ENCODE measurements around the gene STRADA. TPM values are rescaled to one million over a fixed set of nuclear protein-coding genes. Genes with fewer than 3 reads are reported as not detected.

Gene STRADA
- total RNA-seq, 3 donors from 2014 or later (not counting 1 experiment from before 2014, with no cell fraction given), result 72.6 to 83.1 (median 78.2) TPM

- Histone ChIP-seq H3K4me1 (ENCODE audit: control insufficient read depth, insufficient read depth, low read length) (no peaks in the 10 kb centered on the region), H3K4me3 (ENCODE audit: low read length) (no peak overlapping the region), H3K27ac (ENCODE audit: low read length) (no peak overlapping the region), H3K36me3 (ENCODE audit: control insufficient read depth, insufficient read depth, low read length) (peaks cover 15% of the 10 kb centered on the region), H3K9me3 (ENCODE audit: control insufficient read depth, insufficient read depth, low read length) (no peaks in the 10 kb centered on the region), H3K27me3 (ENCODE audit: control insufficient read depth, insufficient read depth, low read length) (no peaks in the 10 kb centered on the region)
- peaks cover 5 to 6% of the 10 kb centered on the region in 2 donors for H3K4me1 Mint-ChIP-seq
- H3K4me3 Mint-ChIP-seq, result no peak overlapping the region
- H3K36me3 Mint-ChIP-seq, result no peaks in the 10 kb centered on the region
- intact Hi-C loops (cut with micrococcal nuclease), result no loop called here
- no peak for DNase-seq
- 98% methylated on average over 5 of the region's 5 CpGs for WGBS (ENCODE audit: insufficient coverage)
- peak overlapping the region in 1 of 2 donors; percentile 10 for H3K27ac Mint-ChIP-seq
- H3K9me3 Mint-ChIP-seq, result no peaks in the 10 kb centered on the region
- ATAC-seq, result no peak
- TF ChIP-seq, protein P1, sequence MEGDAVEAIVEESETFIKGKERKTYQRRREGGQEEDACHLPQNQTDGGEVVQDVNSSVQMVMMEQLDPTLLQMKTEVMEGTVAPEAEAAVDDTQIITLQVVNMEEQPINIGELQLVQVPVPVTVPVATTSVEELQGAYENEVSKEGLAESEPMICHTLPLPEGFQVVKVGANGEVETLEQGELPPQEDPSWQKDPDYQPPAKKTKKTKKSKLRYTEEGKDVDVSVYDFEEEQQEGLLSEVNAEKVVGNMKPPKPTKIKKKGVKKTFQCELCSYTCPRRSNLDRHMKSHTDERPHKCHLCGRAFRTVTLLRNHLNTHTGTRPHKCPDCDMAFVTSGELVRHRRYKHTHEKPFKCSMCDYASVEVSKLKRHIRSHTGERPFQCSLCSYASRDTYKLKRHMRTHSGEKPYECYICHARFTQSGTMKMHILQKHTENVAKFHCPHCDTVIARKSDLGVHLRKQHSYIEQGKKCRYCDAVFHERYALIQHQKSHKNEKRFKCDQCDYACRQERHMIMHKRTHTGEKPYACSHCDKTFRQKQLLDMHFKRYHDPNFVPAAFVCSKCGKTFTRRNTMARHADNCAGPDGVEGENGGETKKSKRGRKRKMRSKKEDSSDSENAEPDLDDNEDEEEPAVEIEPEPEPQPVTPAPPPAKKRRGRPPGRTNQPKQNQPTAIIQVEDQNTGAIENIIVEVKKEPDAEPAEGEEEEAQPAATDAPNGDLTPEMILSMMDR (IDR thresholded peaks at IDR 0.05), result no peak
- no peaks in the 10 kb centered on the region for H3K27me3 Mint-ChIP-seq (ENCODE audit: low read depth in 2 of 2)
These were observed 22.6 kb downstream of the STRADA start for GRCh38 chr17:63718988-63719387.

DNA sequence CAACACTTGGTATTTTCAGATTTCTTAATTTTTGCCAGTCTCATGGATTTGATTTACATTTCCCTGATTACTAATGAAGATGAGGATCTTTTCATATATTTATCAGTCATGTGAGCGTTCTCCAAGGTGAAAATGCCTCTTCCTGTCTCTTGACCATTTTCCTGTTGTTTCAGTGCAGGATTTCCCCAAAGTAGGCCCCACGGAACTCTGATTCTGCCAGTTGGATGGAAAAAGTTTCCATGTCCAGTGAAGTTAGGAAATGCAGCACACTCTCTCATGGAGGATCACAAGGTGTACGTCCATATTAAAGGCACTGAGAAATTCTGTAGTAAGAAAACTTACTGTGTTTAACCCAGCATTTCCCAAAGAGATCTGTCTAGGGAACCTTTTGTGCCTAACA, 25.2 kb downstream of the STRADA start:
- H3K27ac Mint-ChIP-seq, result peak overlapping the region in 1 of 2 donors; percentile 6
- peaks cover 5 to 6% of the 10 kb centered on the region in 2 donors for H3K4me1 Mint-ChIP-seq
- no peak for DNase-seq
- 98% methylated on average over 3 of the region's 3 CpGs for WGBS (ENCODE audit: insufficient coverage)
- no peaks in the 10 kb centered on the region for H3K9me3 Mint-ChIP-seq
- no peaks in the 10 kb centered on the region for H3K36me3 Mint-ChIP-seq
- peaks cover 26% of the 10 kb centered on the region for H3K36me3 ChIP-seq (ENCODE audit: control insufficient read depth, insufficient read depth, low read length)
- ATAC-seq, result no peak
- H3K27me3 Mint-ChIP-seq (ENCODE audit: low read depth in 2 of 2), result no peaks in the 10 kb centered on the region
- intact Hi-C loops (cut with micrococcal nuclease), result no loop called here
- no peak overlapping the region for H3K4me3 ChIP-seq (ENCODE audit: low read length)
- TF ChIP-seq, protein P1 (IDR thresholded peaks at IDR 0.05), result no peak
- H3K27ac ChIP-seq (ENCODE audit: low read length), result no peak overlapping the region
- no peaks in the 10 kb centered on the region for H3K4me1 ChIP-seq (ENCODE audit: control insufficient read depth, insufficient read depth, low read length)
- no peaks in the 10 kb centered on the region for H3K27me3 ChIP-seq (ENCODE audit: control insufficient read depth, insufficient read depth, low read length)
- no peak overlapping the region for H3K4me3 Mint-ChIP-seq
- no peaks in the 10 kb centered on the region for H3K9me3 ChIP-seq (ENCODE audit: control insufficient read depth, insufficient read depth, low read length)

GRCh38 chr17:63714550-63715277, 26.9 kb downstream of the STRADA start:
- intact Hi-C loops (cut with micrococcal nuclease), result no loop called here
- H3K4me3 Mint-ChIP-seq, result no peak overlapping the region

More at GRCh38 chr17:63714550-63715277, 26.9 kb downstream of the STRADA start:
- H3K9me3 Mint-ChIP-seq, result no peaks in the 10 kb centered on the region
- 95% methylated on average over 9 of the region's 10 CpGs for WGBS (ENCODE audit: insufficient coverage)
- H3K4me1 ChIP-seq (ENCODE audit: control insufficient read depth, insufficient read depth, low read length), result peaks cover 10% of the 10 kb centered on the region
- H3K4me3 ChIP-seq (ENCODE audit: low read length), result no peak overlapping the region
- peaks cover 13 to 14% of the 10 kb centered on the region in 2 donors for H3K4me1 Mint-ChIP-seq
- no peak for ATAC-seq
- H3K36me3 Mint-ChIP-seq, result no peaks in the 10 kb centered on the region
- no peak for DNase-seq
- no peak overlapping the region for H3K27ac ChIP-seq (ENCODE audit: low read length)
- peaks cover 27% of the 10 kb centered on the region for H3K36me3 ChIP-seq (ENCODE audit: control insufficient read depth, insufficient read depth, low read length)
- no peaks in the 10 kb centered on the region for H3K9me3 ChIP-seq (ENCODE audit: control insufficient read depth, insufficient read depth, low read length)
- H3K27me3 ChIP-seq (ENCODE audit: control insufficient read depth, insufficient read depth, low read length), result no peaks in the 10 kb centered on the region
- H3K27me3 Mint-ChIP-seq (ENCODE audit: low read depth in 2 of 2), result no peaks in the 10 kb centered on the region
- no peak overlapping the region for H3K27ac Mint-ChIP-seq
- TF ChIP-seq, protein P1 (IDR thresholded peaks at IDR 0.05), result no peak

All from natural killer cell (primary cell).